GM12878 (cell line): ENCODE results near the gene CACNA1B. TPM values are rescaled to one million over a fixed set of nuclear protein-coding genes. Genes with fewer than 3 reads are reported as not detected.

Experiments used
- ATAC-seq: fragments of 200-7000 bp; cut with Tn5 transposase; 3 replicates; pipeline ENCODE4 v1.9.1; 2020; ENCODE audit warnings: mild to moderate bottlenecking, moderate library complexity
- BruUV-seq: library from RNA; stranded (reverse); fragments of 400-500 nt; replicated peaks from 2 replicates; lab custom pipeline; 2021; lab: Mats Ljungman, UMichigan
- CTCF ChIA-PET: fragments of 300-600 bp; sonication (Branson Sonifier 250); formaldehyde crosslinking; extraction: SDS; loops from one replicate; lab custom pipeline; 2021; ENCODE audit warnings: inconsistent platforms; lab: Yijun Ruan, JAX
- POLR2A ChIA-PET: fragments of 350-600 bp; formaldehyde crosslinking; extraction: SDS; loops from one replicate; lab custom pipeline; 2021; ENCODE audit warnings: inconsistent platforms; lab: Charles Lee
- RAD21 ChIA-PET: fragments of 300-600 bp; sonication (Branson Sonifier 250); formaldehyde crosslinking; loops from one replicate; lab custom pipeline; 2023; ENCODE audit warnings: antibody characterized with exemption; ENCODE audit not compliant: unreplicated experiment; lab: Charles Lee
- SMC1A ChIA-PET: fragments of 300-600 bp; sonication (Branson Sonifier 250); formaldehyde crosslinking; loops from one replicate; lab custom pipeline; 2023; ENCODE audit not compliant: unreplicated experiment, uncharacterized antibody; lab: Charles Lee
- DNase-seq: peaks from one replicate; pipeline ENCODE4 v3.0.0-alpha.2; 2011; ENCODE audit warnings: low read depth, low spot score
- FAIRE-seq: peaks from 3 replicates; lab custom pipeline; 2011; peaks lifted over from hg19 to GRCh38; lab: Jason Lieb, UNC
- H2AFZ ChIP-seq: 2 replicates; pipeline ENCODE4 v1.6.0; 2011; ENCODE audit warnings: low read depth, low read length, control low read depth; ENCODE audit not compliant: control insufficient read depth
- H3K27ac ChIP-seq: 2 replicates; pipeline ENCODE4 v1.5.1; 2011; ENCODE audit warnings: control low read depth; ENCODE audit not compliant: control insufficient read depth, insufficient read depth
- H3K27me3 ChIP-seq, 2 experiments: replicated peaks in 1 of 2; 2 replicates each; pipeline versions ENCODE4 v1.6.0 to v1.6.1; 2011; ENCODE audit warnings: low read length in 1 of 2; ENCODE audit not compliant: control insufficient read depth in 2 of 2, insufficient read depth in 2 of 2
- H3K36me3 ChIP-seq, 2 experiments: 2 replicates each; pipeline ENCODE4 v1.5.1; 2011; ENCODE audit warnings: low read length in 1 of 2; ENCODE audit not compliant: control insufficient read depth in 2 of 2, insufficient read depth in 2 of 2
- H3K4me1 ChIP-seq: 2 replicates; pipeline ENCODE4 v1.6.1; 2011; ENCODE audit warnings: mild to moderate bottlenecking, low read length, moderate library complexity, mixed read lengths; ENCODE audit not compliant: control insufficient read depth, insufficient read depth
- H3K4me2 ChIP-seq: 2 replicates; pipeline ENCODE4 v1.6.0; 2011; ENCODE audit warnings: control low read depth; ENCODE audit not compliant: control insufficient read depth, insufficient read depth
- H3K4me3 ChIP-seq: fragments of 200-600 bp; sonication (generic); 2 replicates; pipeline ENCODE4 v1.5.1; 2016
- H3K79me2 ChIP-seq: 2 replicates; pipeline ENCODE4 v1.6.0; 2011; ENCODE audit warnings: low read length; ENCODE audit not compliant: control insufficient read depth, insufficient read depth
- H3K9ac ChIP-seq: 2 replicates; pipeline ENCODE4 v1.8.0; 2011; ENCODE audit warnings: low read length, control low read depth, mixed read lengths; ENCODE audit not compliant: control insufficient read depth, insufficient read depth
- H3K9me3 ChIP-seq: replicated peaks from 3 replicates; pipeline ENCODE4 v1.5.1; 2011; ENCODE audit warnings: mild to moderate bottlenecking, low read length; ENCODE audit not compliant: control insufficient read depth, insufficient read depth
- H4K20me1 ChIP-seq: 2 replicates; pipeline ENCODE4 v1.6.0; 2011; ENCODE audit not compliant: control insufficient read depth, insufficient read depth
- BRCA1 ChIP-seq: IDR thresholded peaks from 2 replicates; pipeline ENCODE4 v1.6.1; 2011; ENCODE audit warnings: low read depth, low read length, improper control_type of control experiment
- IRF4 ChIP-seq: IDR thresholded peaks from 2 replicates; pipeline ENCODE4 v1.6.1; 2011; ENCODE audit warnings: low read depth, low read length
- JUNB ChIP-seq: IDR thresholded peaks from 2 replicates; pipeline ENCODE4 v1.6.1; 2016; ENCODE audit warnings: antibody characterized with exemption, mild to moderate bottlenecking
- MTA3 ChIP-seq: IDR thresholded peaks from 2 replicates; pipeline ENCODE4 v1.6.1; 2012; ENCODE audit warnings: low read length, inconsistent platforms, borderline replicate concordance
- RUNX3 ChIP-seq: IDR thresholded peaks from 2 replicates; pipeline ENCODE4 v1.6.1; 2012; ENCODE audit warnings: low read length, inconsistent platforms
- TARDBP ChIP-seq: IDR thresholded peaks from 2 replicates; pipeline ENCODE4 v1.6.1; 2016; ENCODE audit warnings: borderline replicate concordance
- ZNF384 ChIP-seq: IDR thresholded peaks from 2 replicates; pipeline ENCODE4 v1.6.1; 2012; ENCODE audit warnings: low read depth, mild to moderate bottlenecking, low read length, improper control_type of control experiment, borderline replicate concordance
- WGBS: methylation state at CpG from one replicate; pipeline ENCODE4 v1.1.6; 2016; ENCODE audit warnings: low lambda C conversion rate; ENCODE audit not compliant: insufficient replicate concordance, insufficient coverage; ENCODE audit errors: missing lambda C conversion rate; 5-methylcytosine and 5-hydroxymethylcytosine counted together
- in situ Hi-C: fragments of 300-500 bp; cut with MboI; formaldehyde crosslinking; loops from 9 replicates; pipeline ENCODE4 v1.14.3; 2018; ENCODE audit warnings: mixed read lengths
- intact Hi-C: fragments of 100-400 bp; cut with micrococcal nuclease; formaldehyde crosslinking; loops from one replicate; pipeline ENCODE4 v1.14.2; 2022; ENCODE audit not compliant: unreplicated experiment
- polyA plus RNA-seq, 11 experiments: library from polyadenylated mRNA; depleted of rRNA in 4 of 11; unstranded in 6 of 11; stranded (reverse) in 5 of 11; fragments of >200 nt; fragmentation: Nextera tagmentation in 4 of 11; fragmentation: Illumina TruSeq in 1 of 11; extraction: Ambion mirVana in 4 of 11; extraction: Trizol in 1 of 11; gene quantifications; 1 replicate in 1 of 11; 2 replicates in 10 of 11; pipeline versions ENCODE4 v1.2.1 to v1.2.3, GENCODE V29; 2011 to 2016; ENCODE audit warnings: inconsistent platforms in 2 of 11, missing spikeins in 2 of 11, low read depth in 1 of 11
- total RNA-seq, 4 experiments: library from RNA; depleted of rRNA in 3 of 4; stranded (reverse); fragments of >200 nt in 3 of 4; fragmentation: Illumina TruSeq in 1 of 4; extraction: Trizol in 1 of 4; gene quantifications; 2 replicates each; pipeline versions ENCODE4 v1.2.1 to v1.2.3, GENCODE V29; 2013 to 2021
- TF ChIP-seq, protein P1 (sequence below): fragments of 450-650 bp; IDR thresholded peaks from 2 replicates; pipeline ENCODE4 v1.6.1; 2018; ENCODE audit warnings: borderline replicate concordance, mild to moderate bottlenecking; ENCODE audit not compliant: partially characterized antibody

CACNA1B gene
- total and polyA plus RNA-seq, 10 of the 15 experiments (the other 5 are each of a cell fraction or from before 2014, with no cell fraction given): 0.01 to 0.03 (median 0.01) TPM; not detected in 7

DNA sequence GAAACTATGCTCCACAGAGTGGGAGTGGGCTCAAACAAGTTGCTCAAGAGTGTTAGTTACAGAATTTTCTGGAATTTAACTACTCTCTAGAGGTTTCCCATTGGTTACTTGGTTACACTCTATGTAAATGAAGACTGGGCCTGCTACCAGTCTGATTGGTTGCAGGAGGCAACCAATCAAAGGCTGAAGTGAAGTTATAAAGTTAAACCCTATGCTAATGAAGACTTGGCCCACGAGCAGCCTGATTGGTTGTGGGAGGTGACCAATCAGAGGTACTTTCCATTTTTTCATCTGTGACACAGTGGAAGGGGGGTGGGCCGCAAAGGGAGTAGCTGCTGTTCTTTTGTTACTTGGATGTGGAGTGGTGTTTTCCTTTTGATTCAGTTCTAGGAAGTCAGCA is 69.4 kb downstream of the CACNA1B start:
- SMC1A ChIA-PET: no interaction called here
- no peak for TF ChIP-seq MTA3
- TF ChIP-seq JUNB: no peak
- no peak for TF ChIP-seq ZNF384
- TF ChIP-seq RUNX3: no peak
- TF ChIP-seq TARDBP: no peak
- BruUV-seq: no TSS peak
- no peak for FAIRE-seq
- no peak for ATAC-seq
- Histone ChIP-seq H3K27me3 (no peaks in the 10 kb centered on the region), H3K27ac (no peak overlapping the region), H4K20me1 (no peaks in the 10 kb centered on the region), H3K4me3 (no peak overlapping the region), H3K36me3 (no peaks in the 10 kb centered on the region), H3K9me3 (peaks cover 4% of the 10 kb centered on the region; the same call in 2 of the 3 replicates), H3K9ac (no peak overlapping the region), H3K79me2 (no peaks in the 10 kb centered on the region), H3K4me2 (no peak overlapping the region), H2AFZ (no peak overlapping the region), H3K4me1 (no peaks in the 10 kb centered on the region)
- intact Hi-C loops (no loop called here), in situ Hi-C loops (no loop called here)
- CTCF ChIA-PET: no interaction called here
- POLR2A ChIA-PET: interaction anchor here (0.5 kb wide), 1 partner anchor 9 kb away, joined by 3 read pairs; no protein-coding TSS in a partner anchor
- 50% methylated on average over 2 of the region's 2 CpGs for WGBS
- DNase-seq: no peak
- RAD21 ChIA-PET: no interaction called here

DNA sequence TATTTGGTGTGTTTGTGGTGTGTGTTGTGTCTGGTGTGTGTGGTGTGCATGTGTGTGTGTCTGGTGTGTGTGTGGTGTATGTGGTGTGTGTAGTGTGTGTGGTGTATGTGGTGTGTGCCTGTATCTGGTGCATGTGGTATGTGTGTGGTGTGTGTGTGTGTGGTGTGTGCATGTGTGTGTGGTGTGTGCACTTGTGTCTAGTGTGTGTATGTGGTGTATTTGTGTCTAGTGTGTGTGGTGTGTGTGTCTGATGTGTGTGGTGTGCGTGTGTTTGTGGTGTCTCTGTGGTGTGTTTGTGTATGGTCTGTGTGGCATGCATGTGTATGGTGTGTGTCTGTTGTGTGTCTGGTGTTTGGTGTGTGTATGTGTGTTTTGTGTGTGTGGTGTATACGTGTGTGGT is 71.1 kb downstream of the CACNA1B start:
- H3K9ac ChIP-seq: no peak overlapping the region
- no peaks in the 10 kb centered on the region for H3K36me3 ChIP-seq
- H3K27ac ChIP-seq: no peak overlapping the region
- no TSS peak for BruUV-seq
- H3K79me2 ChIP-seq: no peaks in the 10 kb centered on the region
- TF ChIP-seq, protein P1, sequence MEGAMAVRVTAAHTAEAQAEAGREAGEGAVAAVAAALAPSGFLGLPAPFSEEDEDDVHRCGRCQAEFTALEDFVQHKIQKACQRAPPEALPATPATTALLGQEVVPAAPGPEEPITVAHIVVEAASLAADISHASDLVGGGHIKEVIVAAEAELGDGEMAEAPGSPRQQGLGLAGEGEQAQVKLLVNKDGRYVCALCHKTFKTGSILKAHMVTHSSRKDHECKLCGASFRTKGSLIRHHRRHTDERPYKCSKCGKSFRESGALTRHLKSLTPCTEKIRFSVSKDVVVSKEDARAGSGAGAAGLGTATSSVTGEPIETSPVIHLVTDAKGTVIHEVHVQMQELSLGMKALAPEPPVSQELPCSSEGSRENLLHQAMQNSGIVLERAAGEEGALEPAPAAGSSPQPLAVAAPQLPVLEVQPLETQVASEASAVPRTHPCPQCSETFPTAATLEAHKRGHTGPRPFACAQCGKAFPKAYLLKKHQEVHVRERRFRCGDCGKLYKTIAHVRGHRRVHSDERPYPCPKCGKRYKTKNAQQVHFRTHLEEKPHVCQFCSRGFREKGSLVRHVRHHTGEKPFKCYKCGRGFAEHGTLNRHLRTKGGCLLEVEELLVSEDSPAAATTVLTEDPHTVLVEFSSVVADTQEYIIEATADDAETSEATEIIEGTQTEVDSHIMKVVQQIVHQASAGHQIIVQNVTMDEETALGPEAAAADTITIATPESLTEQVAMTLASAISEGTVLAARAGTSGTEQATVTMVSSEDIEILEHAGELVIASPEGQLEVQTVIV: no peak
- TF ChIP-seq IRF4 (no peak), BRCA1 (no peak)
- TF ChIP-seq, all 136 proteins: peak for 0
- no peaks in the 10 kb centered on the region for H4K20me1 ChIP-seq
- DNase-seq (no peak), FAIRE-seq (peak; percentile 44), ATAC-seq (no peak)
- H3K4me3 ChIP-seq: no peak overlapping the region
- in situ Hi-C loops (no loop called here), intact Hi-C loops (no loop called here)
- CTCF ChIA-PET: no interaction called here
- POLR2A ChIA-PET: no interaction called here
- RAD21 ChIA-PET: no interaction called here
- H3K9me3 ChIP-seq: peaks cover 4% of the 10 kb centered on the region; the same call in 2 of the 3 replicates
- WGBS: 23% methylated on average over 2 of the region's 2 CpGs
- H3K4me1 ChIP-seq: no peaks in the 10 kb centered on the region
- no peak overlapping the region for H3K4me2 ChIP-seq
- H2AFZ ChIP-seq: no peak overlapping the region
- SMC1A ChIA-PET: no interaction called here
- no peaks in the 10 kb centered on the region for H3K27me3 ChIP-seq
